ENCODE measurements around the gene DNAL1.
"Not testable (repeated sequence)": the region's sequence is repeated elsewhere in the genome, so short reads cannot be mapped to it uniquely, and the experiment has no call there.

The DNAL1 gene

DNA sequence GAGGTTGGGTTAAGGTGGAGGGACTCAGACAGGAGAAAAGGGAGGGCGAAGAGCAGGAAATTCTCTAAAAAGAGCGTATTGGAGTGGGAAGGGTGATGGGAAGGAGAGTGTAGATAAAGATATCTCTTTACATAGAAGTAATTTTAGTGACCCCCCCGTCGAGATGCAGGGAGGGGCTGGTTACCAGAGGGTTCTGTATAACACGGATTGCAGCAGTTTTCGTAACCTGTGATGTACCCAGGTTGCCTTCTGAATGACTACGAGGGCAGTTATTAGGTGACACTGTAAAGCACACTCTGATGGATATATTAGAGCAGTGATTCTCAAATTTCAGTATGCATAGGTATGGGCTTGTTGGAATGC is 443 bp downstream of the DNAL1 start:
- no peak for DNase-seq

- no peak for DNase-seq
Measured at GRCh38 chr14:73651005-73651404, 6.2 kb downstream of the DNAL1 start.

DNA sequence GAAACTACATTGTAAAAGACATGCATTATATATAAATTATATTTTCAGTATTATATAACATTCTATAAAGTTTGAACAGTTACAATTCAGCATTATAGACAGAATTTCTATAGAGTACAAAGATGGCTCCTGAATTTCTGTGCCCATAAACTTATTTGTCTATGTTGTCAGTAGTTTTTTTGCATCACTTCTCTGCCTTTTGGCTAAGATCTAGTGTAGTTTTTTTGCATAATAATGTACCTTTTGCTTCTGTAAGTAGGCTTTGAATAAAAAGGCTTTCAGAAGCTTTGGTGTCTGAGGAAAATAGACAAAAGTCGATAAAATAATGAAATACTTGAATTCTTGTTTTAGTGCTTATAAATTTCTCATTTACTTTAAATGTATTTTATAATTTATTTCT is 11.1 kb downstream of the DNAL1 start:
- no peak for DNase-seq

- not testable (repeated sequence) for DNase-seq
Measured at GRCh38 chr14:73659202-73659601, 14.4 kb downstream of the DNAL1 start.

GRCh38 chr14:73660511-73660910 is 15.7 kb downstream of the DNAL1 start:
- no peak for DNase-seq

DNA sequence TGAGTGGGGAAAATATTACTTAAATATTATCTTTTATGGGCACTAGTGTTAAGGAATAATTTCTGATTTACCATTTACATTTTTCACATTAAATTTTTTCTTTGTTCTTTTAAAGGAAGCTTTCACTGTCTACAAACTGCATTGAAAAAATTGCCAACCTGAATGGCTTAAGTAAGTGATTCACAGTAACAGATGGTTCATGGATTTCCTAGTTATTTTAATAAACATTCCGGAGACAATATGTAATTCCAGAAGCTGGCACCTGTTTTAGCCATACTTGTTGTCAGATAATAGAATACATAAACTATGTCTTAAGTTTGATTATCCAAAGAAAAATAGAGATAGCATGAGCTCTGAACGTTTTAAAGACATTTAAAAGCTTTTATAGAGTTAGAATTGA is 17.1 kb downstream of the DNAL1 start:
- DNase-seq, result no peak

GRCh38 chr14:73662487-73662943 is 17.7 kb downstream of the DNAL1 start:
- no peak for DNase-seq

- DNase-seq, result no peak
Measured at GRCh38 chr14:73663548-73664212, 18.9 kb downstream of the DNAL1 start.

DNA sequence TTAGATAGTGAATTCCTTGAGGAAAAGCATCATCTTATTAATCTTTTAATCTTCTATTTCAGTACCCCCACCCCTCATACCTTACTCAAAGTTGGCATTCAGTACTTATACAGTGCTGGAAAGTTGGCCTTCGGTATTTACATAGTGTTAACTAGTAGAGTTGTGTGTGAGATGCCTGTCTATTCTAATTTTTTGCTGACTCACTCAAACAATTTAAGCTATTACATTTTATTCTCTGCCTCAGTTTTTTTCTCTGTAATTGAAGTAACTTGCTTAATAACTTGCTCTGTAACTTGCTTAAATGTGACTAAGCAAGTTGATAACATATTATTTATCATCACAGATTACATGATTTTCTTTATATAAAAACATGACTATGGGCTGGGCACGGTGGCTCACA is 20.3 kb downstream of the DNAL1 start:
- no peak for DNase-seq

DNA sequence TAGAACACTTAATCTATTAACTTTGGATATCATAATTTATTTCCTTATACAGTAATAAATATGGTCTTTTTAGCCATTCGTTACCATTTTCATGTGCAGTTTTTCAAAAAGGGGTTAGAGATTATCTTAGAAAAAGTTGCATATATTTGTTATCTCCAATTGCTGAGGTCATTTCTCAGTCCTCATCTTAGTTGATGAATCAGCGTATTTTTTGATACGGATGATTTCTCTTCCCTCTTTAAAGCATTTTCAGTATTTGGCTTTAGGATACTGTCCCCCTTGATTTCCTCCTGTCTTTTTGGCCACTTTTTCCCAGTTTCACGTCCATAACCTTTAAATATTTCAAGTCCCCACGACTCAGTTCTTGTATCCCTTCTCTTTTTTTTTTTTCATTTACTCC is 21.8 kb downstream of the DNAL1 start:
- no peak for DNase-seq

DNA sequence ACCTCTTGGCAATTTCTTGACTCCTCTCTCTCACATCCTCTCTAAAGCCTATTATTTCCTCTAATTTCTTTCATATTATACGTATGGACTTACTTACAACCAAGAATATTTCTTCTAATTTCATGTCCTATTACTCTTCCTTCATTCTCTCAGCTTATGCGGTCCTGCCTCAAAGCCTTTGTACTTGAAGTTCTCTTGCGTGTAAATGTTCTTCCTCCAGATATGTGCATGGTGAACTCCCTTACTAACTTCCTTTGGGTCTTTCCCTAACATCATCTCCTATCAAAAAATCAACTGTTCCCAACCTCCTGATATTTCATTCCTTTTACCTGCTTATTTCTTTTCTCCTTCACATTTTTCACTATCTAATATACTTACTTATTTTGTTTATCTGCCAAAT is 23.1 kb downstream of the DNAL1 start:
- DNase-seq, result no peak

DNA sequence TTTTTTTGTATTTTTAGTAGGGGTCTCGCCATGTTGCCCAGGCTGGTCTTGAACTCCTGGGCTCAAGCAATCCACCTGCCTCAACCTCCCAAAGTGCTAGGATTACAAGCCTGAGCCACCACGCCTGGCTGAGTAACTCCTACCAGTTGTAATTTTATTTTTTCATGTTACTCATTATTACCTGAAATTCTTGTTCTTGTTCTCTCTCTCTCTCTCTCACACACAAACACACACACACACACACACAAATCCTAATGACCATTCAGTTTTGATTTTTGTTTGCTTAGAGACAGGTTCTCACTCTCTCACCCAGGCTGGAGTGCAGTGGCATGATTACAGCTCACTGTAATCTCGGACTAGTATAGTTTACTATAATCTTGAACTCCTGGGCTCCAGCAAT is 30.2 kb downstream of the DNAL1 start:
- DNase-seq, result no peak

GRCh38 chr14:73678698-73679097 is 33.9 kb downstream of the DNAL1 start:
- no peak for DNase-seq

DNA sequence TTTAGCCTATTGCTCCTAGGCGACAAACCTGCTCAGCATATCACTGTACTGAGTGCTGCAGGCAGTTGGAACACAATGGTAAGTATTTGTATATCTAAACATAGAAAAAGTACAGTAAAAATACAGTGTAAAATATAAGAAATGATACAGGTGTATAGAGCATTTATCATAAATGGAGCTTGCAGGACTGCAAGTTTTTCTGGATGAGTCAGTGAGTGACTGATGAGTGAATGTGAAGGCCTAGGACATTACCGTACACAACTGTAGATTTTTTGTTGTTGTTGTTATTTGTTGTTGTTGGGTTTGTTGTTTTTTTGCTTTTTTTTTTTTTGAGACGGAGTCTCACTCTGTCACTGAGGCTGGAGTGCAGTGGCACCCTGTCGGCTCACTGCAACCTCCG is 36.0 kb downstream of the DNAL1 start:
- DNase-seq, result no peak

GRCh38 chr14:73684627-73685026 is 39.8 kb downstream of the DNAL1 start:
- no peak for DNase-seq

GRCh38 chr14:73685328-73685727 is 40.5 kb downstream of the DNAL1 start:
- DNase-seq, result no peak

GRCh38 chr14:73686901-73687300 is 42.1 kb downstream of the DNAL1 start:
- no peak for DNase-seq

- no peak for DNase-seq
Measured at GRCh38 chr14:73694083-73694482, 49.3 kb downstream of the DNAL1 start.

- no peak for DNase-seq
Measured at GRCh38 chr14:73695082-73695481, 50.3 kb downstream of the DNAL1 start.

DNA sequence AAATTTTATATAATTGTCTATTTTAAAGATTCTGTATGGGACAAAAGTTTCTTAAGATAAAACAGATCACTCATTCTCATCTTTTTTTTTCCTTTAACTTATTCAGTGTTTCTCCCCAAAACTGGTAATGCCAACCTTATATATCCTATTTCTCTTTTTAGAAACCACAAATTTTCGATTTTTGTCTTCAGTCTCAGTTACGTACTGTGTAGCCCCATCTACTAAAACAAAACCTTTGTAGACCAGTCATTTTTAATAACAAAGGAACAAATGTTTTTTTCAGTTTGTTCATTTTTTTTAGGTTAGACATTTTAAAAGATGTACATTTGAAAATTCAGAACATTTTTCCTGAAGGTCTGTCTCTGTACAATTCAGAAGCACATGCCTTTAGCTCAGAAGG is 51.2 kb downstream of the DNAL1 start:
- DNase-seq, result no peak

GRCh38 chr14:73696466-73697400 is 51.9 kb downstream of the DNAL1 start:
- DNase-seq, result no peak

GRCh38 chr14:73700325-73700724 is 55.5 kb downstream of the DNAL1 start:
- DNase-seq, result no peak

DNA sequence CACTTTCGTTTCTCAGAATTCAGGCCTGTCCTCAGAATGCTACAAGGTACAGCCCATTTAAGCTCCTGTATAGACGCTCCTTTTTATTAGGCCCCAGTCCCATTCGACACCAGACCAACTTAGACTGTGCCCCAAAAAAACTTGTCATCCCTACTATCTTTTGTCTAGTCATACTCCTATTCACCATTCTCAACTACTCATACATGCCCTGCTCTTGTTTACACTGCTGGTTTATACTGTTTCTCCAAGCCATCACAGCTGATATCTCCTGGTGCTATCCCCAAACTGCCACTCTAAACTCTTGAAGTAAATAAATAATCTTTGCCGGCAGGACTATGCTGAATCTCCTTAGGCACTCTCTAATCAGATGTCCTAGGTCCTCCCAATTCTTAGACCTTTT is 63.3 kb downstream of the DNAL1 start:
- DNase-seq, result not testable (repeated sequence)

- DNase-seq, result no peak
Measured at GRCh38 chr14:73709904-73710469, 65.2 kb downstream of the DNAL1 start.

Measured in activated naive CD4-positive, alpha-beta T cell (primary cell).